K562 treated with DMSO at 1 percent for 24 hours (cell line): ENCODE data around the gene TYW3. TPM values are rescaled to one million over a fixed set of nuclear protein-coding genes. Genes with fewer than 3 reads are reported as not detected.

Experiments
- total RNA-seq: library from RNA; unstranded; fragments of 300-600 nt; gene quantifications from 2 replicates; pipeline ENCODE4 v1.2.3, GENCODE V29; 2022; ENCODE audit warnings: low read depth; ENCODE audit not compliant: insufficient read depth

Gene TYW3, protein sequence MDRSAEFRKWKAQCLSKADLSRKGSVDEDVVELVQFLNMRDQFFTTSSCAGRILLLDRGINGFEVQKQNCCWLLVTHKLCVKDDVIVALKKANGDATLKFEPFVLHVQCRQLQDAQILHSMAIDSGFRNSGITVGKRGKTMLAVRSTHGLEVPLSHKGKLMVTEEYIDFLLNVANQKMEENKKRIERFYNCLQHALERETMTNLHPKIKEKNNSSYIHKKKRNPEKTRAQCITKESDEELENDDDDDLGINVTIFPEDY
- 12.5 and 13.0 TPM in 2 replicates for total RNA-seq

DNA sequence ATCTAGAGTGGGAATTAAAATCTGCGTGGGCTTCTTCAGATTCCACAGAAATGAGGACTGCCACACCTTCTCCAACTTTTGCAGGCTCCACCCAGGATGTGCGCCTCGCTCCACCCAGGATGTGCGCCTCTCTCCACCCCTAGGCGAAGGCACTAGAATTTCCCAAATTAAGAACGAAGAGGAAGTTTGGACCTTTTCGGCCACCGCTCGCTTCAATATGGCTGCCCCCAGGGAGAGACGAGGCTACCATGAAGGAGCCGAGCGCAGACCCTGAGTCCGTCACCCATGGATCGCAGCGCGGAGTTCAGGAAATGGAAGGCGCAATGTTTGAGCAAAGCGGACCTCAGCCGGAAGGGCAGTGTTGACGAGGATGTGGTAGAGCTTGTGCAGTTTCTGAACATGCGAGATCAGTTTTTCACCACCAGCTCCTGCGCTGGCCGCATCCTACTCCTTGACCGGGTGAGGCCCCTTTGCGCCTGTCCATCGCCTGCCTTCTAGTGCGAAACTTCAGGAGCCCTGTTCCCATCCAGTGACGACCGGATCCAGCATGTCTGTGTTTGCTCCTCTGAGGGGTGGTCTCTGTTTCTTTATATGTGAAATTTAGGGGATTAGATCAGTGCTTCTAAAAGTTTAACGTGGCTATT, at the start of gene TYW3, which contains the start of gene CRYZ:
TSS of gene TYW3 (plus strand) at position 193 of the 644 bp plus-strand sequence. CDS start at position 286, 93 bp downstream.
TSS of gene CRYZ (minus strand) at position 91 of the 644 bp plus-strand sequence. CDS start 8,229 bp downstream, outside the sequence.

Other genes starting within 250 kb of the TYW3 start
- not detected in 2 replicates for gene LRRC53, start 220.5 kb upstream of the TYW3 start, total RNA-seq
- not detected in 2 replicates for gene ERICH3, start 59.4 kb upstream of the TYW3 start, total RNA-seq
- 38.0 and 53.5 TPM in 2 replicates for gene CRYZ, start 102 bp upstream of the TYW3 start, total RNA-seq